ENCODE data around the gene SLC16A10.
"Not testable (repeated sequence)": the region's sequence is repeated elsewhere in the genome, so short reads cannot be mapped to it uniquely, and the experiment has no call there.

SLC16A10 gene, protein sequence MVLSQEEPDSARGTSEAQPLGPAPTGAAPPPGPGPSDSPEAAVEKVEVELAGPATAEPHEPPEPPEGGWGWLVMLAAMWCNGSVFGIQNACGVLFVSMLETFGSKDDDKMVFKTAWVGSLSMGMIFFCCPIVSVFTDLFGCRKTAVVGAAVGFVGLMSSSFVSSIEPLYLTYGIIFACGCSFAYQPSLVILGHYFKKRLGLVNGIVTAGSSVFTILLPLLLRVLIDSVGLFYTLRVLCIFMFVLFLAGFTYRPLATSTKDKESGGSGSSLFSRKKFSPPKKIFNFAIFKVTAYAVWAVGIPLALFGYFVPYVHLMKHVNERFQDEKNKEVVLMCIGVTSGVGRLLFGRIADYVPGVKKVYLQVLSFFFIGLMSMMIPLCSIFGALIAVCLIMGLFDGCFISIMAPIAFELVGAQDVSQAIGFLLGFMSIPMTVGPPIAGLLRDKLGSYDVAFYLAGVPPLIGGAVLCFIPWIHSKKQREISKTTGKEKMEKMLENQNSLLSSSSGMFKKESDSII

DNA sequence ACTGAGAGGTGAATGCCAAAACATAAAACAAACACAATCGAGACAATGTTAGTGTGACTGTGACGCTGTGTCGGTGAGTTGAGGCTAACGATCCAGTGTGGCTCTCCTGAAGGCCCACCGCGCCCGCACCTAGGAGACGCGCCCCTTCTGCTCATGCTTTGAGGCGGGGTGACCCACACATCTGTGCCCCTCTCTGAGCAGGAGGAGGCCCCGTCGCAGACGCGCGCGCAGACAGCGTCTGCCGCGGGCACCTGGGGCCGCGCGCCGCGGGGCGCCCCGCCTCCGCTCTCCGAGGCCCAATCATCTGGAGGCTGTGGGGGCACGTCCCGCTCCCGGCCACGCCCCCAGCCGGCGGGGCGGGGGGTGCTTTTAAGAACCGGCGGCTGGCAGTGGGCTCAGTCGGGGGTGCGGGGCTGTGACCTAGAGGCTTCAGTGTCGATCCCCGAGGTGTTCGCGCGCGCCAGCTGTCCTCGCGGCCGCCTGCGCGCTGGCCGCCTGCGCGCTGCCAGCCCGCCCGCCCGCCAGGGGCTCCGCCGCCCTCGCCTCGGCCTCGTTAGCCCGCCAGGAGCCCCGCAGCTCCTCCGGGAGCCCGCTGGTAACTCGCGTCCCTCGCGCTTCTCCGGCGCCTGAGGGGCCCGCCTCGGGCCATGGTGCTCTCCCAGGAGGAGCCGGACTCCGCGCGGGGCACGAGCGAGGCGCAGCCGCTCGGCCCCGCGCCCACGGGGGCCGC is at the start of gene SLC16A10:
Gene SLC16A10, plus strand, starts transcription at position 398 of the 730 bp plus-strand sequence. Its CDS starts 250 bp downstream, at position 648.
- DNase-seq: no peak

DNA sequence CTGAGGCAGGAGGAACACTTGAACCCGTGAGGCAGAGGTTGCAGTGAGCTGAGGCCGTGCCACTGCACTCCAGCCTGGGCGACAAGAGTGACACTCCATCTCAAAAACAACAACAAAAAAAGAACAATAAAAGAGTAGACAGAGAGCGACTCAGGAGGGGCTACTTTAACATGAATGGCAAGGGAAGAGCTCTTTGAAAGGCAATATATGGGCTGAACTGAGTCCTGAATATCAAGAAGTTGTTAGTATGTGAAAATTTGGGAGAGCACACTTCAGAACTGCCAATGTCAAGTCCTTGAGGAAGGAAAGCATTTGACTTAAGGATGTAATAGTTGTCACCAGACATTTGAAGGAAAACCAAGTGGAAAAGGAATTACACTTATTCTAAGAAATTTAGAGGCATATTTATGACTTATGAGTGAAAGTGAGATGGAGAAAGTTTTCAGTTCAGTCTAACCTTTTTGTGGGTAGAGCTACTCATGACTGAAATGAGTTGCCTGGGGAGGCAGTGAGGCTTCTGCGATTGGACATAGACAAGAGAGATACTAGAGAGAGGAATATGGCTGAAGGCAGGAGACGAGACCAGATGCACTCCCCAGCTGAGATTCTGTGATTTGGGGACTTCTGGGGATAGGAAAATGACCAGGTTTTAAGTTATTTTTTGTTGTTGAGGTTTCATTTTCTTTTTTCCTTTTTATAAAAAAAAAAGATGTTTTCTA is 48.6 kb upstream of the SLC16A10 start:
- no peak for DNase-seq

DNA sequence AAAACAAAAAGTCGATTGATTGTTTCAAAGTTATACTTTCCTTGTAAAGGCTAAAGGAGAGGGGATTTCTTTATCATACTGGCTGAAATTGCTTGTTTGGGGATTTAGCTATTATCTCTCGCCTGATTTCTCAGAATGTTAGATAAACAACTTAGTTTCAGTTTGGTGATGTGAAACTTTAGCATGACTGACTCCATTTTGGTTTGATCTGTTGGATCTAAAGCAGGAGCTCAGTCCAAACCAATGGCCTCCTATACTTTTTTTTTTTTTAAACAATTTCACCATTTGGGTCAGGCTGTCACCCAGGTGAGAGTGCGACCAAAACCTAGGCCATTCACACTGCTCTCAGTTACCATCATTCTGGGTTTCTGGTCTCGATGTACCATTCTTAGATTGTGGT is 45.4 kb upstream of the SLC16A10 start:
- DNase-seq: no peak

DNA sequence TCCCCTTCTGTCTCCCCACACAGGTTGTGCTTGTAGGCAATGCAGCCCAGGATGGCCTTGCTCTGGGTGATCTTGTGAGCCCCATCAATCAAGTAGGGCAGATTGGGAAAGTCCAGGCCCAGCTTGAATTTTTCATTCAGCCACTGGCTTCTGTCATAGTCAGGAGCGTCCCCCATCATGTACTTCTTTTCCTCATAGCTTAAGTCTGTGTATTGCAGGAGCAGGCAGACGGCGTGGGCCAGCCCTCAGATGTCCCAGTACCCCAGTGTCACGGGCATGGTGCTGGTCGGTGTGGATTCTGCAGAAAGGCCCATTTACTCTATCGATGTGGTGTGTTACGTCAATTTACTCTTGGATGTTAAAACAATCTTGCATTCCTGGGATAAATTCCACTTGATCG is 40.1 kb upstream of the SLC16A10 start:
- no peak for DNase-seq

DNA sequence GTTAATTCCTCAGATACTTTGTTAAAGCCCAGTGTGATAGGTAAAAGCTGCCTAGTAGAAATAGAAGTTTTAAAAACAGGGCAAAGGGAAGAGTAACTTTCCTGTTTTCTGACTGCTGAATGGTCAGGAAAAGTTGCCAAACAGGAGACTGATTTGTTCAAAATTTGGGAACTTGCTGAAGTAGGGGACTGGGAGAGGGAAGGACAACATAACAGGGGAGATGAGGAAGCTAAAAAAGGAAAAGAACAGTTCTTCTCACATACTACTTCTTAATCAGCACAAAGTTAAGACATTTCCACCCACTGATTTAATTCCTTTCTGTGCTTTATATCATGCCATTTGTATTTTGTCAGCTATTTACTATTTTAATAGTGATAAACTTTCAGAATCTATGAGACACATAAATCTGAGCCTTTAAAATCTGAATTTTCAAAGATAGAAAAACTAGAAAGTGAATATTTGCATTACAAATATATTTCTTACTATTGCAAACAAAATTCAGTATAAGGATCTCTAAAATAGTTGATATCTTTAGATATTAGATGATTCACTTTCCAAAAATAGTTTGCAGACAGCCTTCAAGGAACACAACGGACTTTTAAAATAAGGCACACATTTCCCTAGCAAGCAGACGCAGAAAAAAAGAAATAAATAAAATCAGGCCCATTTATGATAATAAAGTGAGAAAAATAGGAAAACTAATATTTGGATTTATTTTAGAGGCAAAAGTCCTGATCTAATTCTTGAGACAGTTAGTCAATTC is 36.9 kb upstream of the SLC16A10 start:
- DNase-seq: no peak

- DNase-seq: no peak
These were observed 35.1 kb upstream of the SLC16A10 start for GRCh38 chr6:111052171-111052570.

DNA sequence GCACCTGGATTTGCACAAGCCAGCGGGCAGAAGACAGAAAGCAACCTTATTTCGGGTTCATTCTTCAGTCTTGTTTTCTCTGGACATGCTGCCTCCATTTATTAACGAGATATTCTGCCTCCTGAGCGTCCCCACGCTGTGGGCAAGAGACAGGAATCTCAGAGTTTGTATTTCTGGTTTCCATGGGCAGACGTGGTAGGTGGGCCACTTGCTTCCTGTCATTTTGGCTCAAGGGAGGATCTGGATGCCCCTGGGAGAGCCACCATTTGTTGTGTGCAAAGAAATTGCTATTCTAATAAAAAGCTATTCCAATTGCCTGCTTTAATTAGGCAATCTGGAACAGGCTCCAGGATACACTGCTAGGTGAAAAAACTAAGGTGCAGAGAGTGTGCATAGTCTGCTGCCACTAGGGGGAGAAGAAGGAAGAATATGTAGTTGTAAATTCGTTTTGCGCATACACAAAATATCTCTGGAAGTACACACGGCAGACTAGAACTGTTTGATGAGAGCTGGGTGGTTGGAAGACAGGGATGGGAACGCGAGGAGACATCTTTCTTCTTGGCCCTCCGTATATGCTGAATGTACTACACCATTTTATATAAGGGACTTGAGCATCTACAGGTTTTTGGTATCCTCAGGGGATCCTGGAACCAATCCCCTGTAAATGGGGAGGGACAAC is 30.1 kb upstream of the SLC16A10 start:
- DNase-seq: peak; percentile 10

- no peak for DNase-seq
These were observed 25.8 kb upstream of the SLC16A10 start for GRCh38 chr6:111061508-111061907.

DNA sequence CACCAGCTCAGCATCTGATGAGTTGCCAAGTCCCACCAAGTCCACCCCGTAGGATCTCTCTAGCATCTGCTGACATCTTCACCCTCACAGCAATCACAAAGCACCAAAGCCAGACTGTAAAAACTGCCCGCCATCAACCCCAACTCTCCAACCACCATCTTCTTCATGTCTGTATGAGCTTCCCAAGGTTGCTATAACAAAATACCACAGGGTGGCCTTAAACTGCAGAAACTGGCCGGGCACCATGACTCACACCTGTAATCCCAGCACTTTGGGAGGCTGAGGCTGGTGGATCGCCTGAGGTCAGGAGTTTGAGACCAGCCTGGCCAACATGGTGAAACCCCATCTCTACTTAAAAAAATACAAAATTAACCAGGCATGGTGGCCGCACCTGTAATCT is 25.3 kb upstream of the SLC16A10 start:
- not testable (repeated sequence) for DNase-seq

- not testable (repeated sequence) for DNase-seq
These were observed 24.4 kb upstream of the SLC16A10 start for GRCh38 chr6:111062860-111063259.

GRCh38 chr6:111068109-111068865 is 19.0 kb upstream of the SLC16A10 start:
- no peak for DNase-seq

GRCh38 chr6:111068866-111069234 is 18.5 kb upstream of the SLC16A10 start:
- DNase-seq: no peak

DNA sequence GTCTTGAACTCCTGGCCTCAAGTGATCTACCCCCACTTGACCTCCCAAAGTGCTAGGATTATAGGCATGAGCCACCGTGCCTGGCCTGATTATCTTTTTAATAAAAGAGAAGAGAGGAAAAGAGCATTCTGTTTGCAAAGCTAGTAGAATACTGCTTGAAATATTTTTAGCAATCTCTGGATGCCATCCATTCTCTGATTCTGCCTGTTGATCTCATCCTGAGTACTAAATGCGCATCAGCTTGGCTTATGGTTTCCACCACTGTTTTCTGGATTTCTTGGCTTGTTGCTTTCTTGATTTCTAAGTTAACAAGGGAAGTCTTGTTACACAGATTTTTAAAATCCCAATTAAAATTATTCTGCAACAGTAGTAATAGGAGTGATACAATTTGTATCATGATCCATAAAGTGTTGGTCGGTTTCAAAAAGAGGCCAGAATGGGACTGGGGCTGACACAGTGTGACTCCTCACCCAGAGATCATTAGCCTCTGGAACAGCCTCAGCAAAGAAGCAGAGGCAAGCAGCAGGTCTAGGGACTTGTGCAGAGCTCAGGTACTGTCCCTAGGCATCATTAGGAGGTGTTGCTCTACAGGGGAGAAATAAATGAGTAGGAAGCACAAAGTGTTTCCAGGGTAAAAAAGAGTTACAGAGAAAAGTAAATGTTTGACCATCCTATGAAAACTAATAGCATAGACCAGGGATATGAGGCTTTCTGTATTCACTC is 17.8 kb upstream of the SLC16A10 start:
- no peak for DNase-seq

DNA sequence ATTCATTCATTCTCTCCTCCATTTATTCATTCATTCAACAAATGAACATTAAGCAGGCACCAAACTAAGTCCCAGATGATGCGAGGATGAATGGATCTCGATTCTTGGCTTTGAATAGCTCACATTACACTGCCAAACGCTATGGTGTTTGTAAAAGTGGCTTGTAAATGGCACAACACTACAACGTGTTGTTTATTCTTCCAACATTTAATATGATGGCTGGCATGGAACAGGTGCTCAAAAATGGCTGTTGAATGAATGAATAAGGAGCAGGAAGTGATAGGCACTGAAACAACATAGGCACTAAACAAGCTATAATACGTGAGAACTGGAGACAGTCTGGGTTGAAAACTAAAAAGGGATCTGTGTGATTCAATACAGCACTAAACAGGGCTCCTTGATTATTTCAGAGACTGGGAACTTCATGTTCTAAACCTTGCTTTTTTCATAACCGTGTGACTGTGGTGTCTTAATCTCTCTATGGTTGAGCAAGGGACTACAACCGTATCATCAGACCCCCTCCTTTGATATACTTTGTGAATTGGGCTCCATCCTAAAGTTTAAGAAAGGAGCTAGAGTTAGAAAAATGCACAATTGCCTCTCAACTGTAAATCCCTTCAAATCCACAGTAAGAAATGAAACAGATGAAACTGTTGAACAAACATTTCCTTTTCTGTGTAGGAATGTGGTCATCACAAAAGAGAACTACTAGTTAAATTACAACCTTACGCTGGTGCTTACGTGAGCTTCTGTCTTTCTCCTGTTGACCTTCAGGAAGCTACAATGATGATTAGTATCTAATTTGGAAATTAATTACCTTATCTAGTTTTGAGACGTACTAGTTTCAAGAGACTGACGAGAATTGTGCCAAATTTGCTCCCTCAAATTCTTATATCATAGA is 16.9 kb upstream of the SLC16A10 start:
- DNase-seq: no peak

- DNase-seq: no peak
These were observed 14.4 kb upstream of the SLC16A10 start for GRCh38 chr6:111072801-111073360.

DNA sequence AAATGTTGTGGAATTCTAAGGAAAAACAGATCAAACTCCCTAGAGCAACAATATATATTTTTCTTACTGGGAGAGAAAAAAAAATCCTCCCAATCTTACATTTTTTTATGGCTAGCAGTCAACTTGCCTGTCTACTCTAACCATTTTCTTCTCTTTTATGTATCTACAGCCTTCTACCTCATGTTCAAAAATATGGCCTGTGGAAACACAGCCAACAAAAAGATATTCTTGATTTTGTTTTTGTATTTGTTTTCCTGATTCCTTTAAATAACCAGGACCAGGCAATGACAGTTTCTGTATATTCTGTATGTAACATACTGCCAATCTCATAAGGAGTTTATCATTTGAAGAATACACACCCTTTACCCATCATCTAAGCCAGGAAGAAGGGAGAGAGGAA is 13.0 kb upstream of the SLC16A10 start:
- no peak for DNase-seq

DNA sequence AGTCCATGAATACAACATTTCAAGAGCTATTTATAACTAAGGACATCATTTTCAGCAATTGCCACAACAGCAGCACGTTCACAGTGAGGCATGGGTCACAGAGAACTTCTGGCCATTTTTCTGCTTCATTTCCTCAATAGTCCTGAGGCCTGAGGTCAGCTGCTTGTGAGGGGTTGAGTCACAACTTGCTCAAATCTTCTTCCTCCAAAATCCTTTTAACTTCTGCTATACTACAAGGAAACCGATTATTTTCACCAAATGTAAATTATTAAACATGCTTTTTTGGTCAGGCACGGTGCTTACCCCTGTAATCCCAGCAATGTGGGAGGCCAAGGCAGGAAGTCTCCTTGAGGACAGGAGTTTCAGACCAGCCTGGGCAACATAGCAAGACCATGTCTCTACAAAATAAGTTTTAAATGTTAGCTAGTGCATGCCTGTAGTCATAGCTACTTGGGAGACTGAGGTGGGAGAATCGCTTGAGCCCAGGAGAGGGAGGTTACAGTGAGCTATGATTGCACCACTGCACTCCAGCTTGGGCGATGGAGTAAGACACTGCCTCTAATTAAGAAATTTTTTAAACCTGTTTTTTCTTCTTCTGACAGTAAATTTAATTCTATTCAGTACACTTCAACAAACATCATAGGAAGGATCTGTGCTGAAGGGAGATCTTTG is 11.1 kb upstream of the SLC16A10 start:
- no peak for DNase-seq

- no peak for DNase-seq
These were observed 6.6 kb upstream of the SLC16A10 start for GRCh38 chr6:111080698-111081097.

GRCh38 chr6:111086685-111087084 is 618 bp upstream of the SLC16A10 start:
- no peak for DNase-seq

All from NCI-H510A treated with DMSO at 0.1 percent for 48 hours (cell line).